ENCODE data around the gene NR1I3. TPM values are rescaled to one million over a fixed set of nuclear protein-coding genes. Genes with fewer than 3 reads are reported as not detected.

NR1I3 gene
- total and polyA plus RNA-seq, 2 donors (not counting 1 experiment from before 2014, with no cell fraction given): not detected

DNA sequence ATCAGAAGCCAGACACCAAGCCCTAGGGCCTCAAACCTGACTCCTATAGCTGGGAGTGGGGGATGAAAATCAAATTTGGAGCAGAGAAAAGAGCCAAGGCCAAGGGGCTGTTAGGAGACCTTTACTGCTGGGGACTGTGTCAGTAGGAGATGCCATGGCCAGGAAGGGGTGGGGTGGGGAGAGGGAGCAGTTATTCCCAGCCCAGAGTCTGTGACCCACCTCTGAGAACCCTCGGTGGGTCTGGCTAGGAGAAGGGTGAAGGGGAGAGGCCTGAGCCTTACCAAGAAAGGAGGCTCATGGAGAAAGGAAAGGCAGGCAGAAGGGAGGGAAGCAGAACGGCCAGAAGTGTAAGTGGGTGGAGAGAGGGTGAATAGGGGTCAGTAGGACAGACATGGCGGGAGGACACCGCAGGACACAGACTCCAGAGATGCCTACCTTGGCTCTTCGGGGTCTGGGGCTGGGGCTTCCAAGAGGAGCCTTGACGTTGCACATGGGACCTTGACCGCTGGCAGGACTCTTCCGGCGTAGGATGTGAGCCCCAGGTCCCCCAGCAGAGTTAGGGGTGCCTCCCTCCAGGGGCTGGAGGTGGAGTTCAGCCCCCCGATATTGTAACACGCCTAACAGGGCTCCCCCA, 40.3 kb downstream of the NR1I3 start:
- Mint-ChIP-seq H3K4me3 (no peak overlapping the region), H3K27ac (no peak overlapping the region), H3K9me3 (ENCODE audit: insufficient read depth) (no peaks in the 10 kb centered on the region), H3K4me1 (peaks cover 50% of the 10 kb centered on the region), H3K27me3 (no peaks in the 10 kb centered on the region)
- intact Hi-C loops (cut with micrococcal nuclease): no loop called here
- H3K4me2 ChIP-seq (replicated peaks; ENCODE audit: low read depth, low read length, poor library complexity, severe bottlenecking): no peak overlapping the region
- DNase-seq (no peak), ATAC-seq (ENCODE audit: low read depth) (no peak)
- no peak overlapping the region for H2AFZ ChIP-seq (ENCODE audit: insufficient read depth, low read depth, low read length, poor library complexity, severe bottlenecking)
- CTCF ChIA-PET: no interaction called here
- POLR2A ChIA-PET: no interaction called here
- no peaks in the 10 kb centered on the region for H3K36me3 ChIP-seq (replicated peaks in 1 of 2; ENCODE audit: control extremely low read depth in 1 of 2, control insufficient read depth in 1 of 2, extremely low read depth in 1 of 2, insufficient read depth in 2 of 2, low read length in 1 of 2)
- H3K27me3 ChIP-seq (replicated peaks in 1 of 4; ENCODE audit: control extremely low read depth in 1 of 4, control insufficient read depth in 3 of 4, insufficient read depth in 4 of 4, low read length in 3 of 4): no peaks in the 10 kb centered on the region
- 96% methylated on average over 11 of the region's 11 CpGs for WGBS (ENCODE audit: insufficient coverage)
- no peaks in the 10 kb centered on the region for H4K20me1 ChIP-seq (ENCODE audit: control insufficient read depth, insufficient read depth, low read length, poor library complexity, severe bottlenecking)
- no peak overlapping the region for H3K4me3 ChIP-seq (ENCODE audit: control extremely low read depth in 1 of 5, extremely low read depth in 1 of 5, insufficient read depth in 1 of 5, low read depth in 2 of 5, low read length in 4 of 5)
- H3K9ac ChIP-seq (ENCODE audit: low read length): no peak overlapping the region
- H3K79me2 ChIP-seq (ENCODE audit: control insufficient read depth, insufficient read depth, low read length): peaks cover 23% of the 10 kb centered on the region
- TF ChIP-seq, protein P1, sequence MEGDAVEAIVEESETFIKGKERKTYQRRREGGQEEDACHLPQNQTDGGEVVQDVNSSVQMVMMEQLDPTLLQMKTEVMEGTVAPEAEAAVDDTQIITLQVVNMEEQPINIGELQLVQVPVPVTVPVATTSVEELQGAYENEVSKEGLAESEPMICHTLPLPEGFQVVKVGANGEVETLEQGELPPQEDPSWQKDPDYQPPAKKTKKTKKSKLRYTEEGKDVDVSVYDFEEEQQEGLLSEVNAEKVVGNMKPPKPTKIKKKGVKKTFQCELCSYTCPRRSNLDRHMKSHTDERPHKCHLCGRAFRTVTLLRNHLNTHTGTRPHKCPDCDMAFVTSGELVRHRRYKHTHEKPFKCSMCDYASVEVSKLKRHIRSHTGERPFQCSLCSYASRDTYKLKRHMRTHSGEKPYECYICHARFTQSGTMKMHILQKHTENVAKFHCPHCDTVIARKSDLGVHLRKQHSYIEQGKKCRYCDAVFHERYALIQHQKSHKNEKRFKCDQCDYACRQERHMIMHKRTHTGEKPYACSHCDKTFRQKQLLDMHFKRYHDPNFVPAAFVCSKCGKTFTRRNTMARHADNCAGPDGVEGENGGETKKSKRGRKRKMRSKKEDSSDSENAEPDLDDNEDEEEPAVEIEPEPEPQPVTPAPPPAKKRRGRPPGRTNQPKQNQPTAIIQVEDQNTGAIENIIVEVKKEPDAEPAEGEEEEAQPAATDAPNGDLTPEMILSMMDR (IDR thresholded peaks at IDR 0.05): no peak
- no peak for TF ChIP-seq EZH2 (IDR thresholded peaks at IDR 0.05; ENCODE audit: borderline replicate concordance, insufficient read depth, low read depth, low read length, poor library complexity, severe bottlenecking)
- H3K9me3 ChIP-seq (ENCODE audit: control extremely low read depth in 1 of 3, control insufficient read depth in 2 of 3, insufficient read depth in 1 of 3, low read length in 2 of 3): no peaks in the 10 kb centered on the region
- H3K27ac ChIP-seq (ENCODE audit: low read length in 2 of 2): no peak overlapping the region
- peaks cover 40 to 57% of the 10 kb centered on the region in 2 donors for H3K4me1 ChIP-seq (ENCODE audit: control insufficient read depth in 2 of 2, insufficient read depth in 2 of 2, low read length in 2 of 2)

DNA sequence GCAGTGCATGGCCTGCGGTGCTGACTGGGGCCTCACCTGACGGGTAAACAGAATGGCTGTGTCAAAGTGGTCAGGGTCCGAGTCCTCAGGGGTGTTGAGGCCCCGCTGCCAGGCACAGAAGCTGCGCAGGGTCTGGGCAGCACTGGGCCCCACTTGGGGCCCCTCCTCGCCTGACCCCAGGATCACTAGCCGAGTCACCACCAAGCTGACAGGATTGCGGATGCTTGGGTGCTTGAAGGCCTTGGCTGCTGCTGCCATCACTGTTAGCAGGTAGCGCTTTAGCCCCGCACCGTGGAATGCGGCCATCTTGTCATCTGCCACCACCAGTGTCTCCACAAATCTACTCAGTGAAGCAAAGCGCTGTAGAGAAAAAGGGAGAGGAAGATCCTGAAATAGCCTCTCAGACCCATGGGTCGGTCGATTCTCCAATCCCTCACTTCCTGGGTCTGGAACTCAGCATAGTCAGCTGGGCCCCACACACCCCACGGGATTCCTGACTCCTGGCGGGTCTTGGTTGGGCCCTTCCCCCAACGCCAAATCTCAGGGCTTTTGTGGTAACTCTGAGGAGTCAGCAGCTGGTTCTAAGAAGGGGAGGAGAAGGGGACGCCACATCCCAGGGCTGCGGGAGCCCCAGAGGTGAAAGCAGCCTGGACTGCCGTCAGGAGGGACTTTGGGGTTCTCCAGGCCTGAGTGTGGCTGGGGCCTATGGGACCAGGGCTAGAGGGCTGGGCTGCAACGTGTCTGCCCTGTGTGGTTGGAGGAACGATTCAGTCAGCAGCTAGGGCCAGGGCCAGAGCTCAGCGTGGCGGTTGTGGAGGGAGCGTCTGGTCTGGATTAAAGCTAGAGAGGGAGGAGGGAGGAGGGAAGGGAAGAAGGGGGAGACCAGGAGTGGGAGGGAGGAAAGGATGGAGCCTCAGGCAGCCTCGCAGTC, 41.2 kb downstream of the NR1I3 start:
- H3K4me1 Mint-ChIP-seq: peaks cover 51% of the 10 kb centered on the region
- peaks cover 20% of the 10 kb centered on the region for H3K79me2 ChIP-seq (ENCODE audit: control insufficient read depth, insufficient read depth, low read length)
- 92% methylated on average over 20 of the region's 27 CpGs for WGBS (ENCODE audit: insufficient coverage)
- H3K4me2 ChIP-seq (replicated peaks; ENCODE audit: low read depth, low read length, poor library complexity, severe bottlenecking): no peak overlapping the region
- TF ChIP-seq, protein P1 (IDR thresholded peaks at IDR 0.05): no peak
- no peak for TF ChIP-seq EZH2 (IDR thresholded peaks at IDR 0.05; ENCODE audit: borderline replicate concordance, insufficient read depth, low read depth, low read length, poor library complexity, severe bottlenecking)
- POLR2A ChIA-PET: no interaction called here
- H3K9me3 Mint-ChIP-seq (ENCODE audit: insufficient read depth): no peaks in the 10 kb centered on the region
- intact Hi-C loops (cut with micrococcal nuclease): no loop called here
- no peak overlapping the region for H3K27ac ChIP-seq (ENCODE audit: low read length in 2 of 2)
- no peaks in the 10 kb centered on the region for H4K20me1 ChIP-seq (ENCODE audit: control insufficient read depth, insufficient read depth, low read length, poor library complexity, severe bottlenecking)
- ATAC-seq (ENCODE audit: low read depth): no peak
- H3K4me1 ChIP-seq (ENCODE audit: control insufficient read depth in 2 of 2, insufficient read depth in 2 of 2, low read length in 2 of 2): peaks cover 46 to 61% of the 10 kb centered on the region in 2 donors
- H3K36me3 ChIP-seq (replicated peaks in 1 of 2; ENCODE audit: control extremely low read depth in 1 of 2, control insufficient read depth in 1 of 2, extremely low read depth in 1 of 2, insufficient read depth in 2 of 2, low read length in 1 of 2): no peaks in the 10 kb centered on the region
- no peak overlapping the region for H2AFZ ChIP-seq (ENCODE audit: insufficient read depth, low read depth, low read length, poor library complexity, severe bottlenecking)
- DNase-seq: no peak
- no peak overlapping the region for H3K9ac ChIP-seq (ENCODE audit: low read length)
- H3K4me3 ChIP-seq (ENCODE audit: control extremely low read depth in 1 of 5, extremely low read depth in 1 of 5, insufficient read depth in 1 of 5, low read depth in 2 of 5, low read length in 4 of 5): no peak overlapping the region
- CTCF ChIA-PET: interaction anchor here (0.7 kb wide), 1 partner anchor 11 kb away, joined by 3 read pairs; no protein-coding TSS in a partner anchor
- H3K4me3 Mint-ChIP-seq: no peak overlapping the region
- H3K27me3 Mint-ChIP-seq: no peaks in the 10 kb centered on the region
- no peaks in the 10 kb centered on the region for H3K27me3 ChIP-seq (replicated peaks in 1 of 4; ENCODE audit: control extremely low read depth in 1 of 4, control insufficient read depth in 3 of 4, insufficient read depth in 4 of 4, low read length in 3 of 4)
- no peak overlapping the region for H3K27ac Mint-ChIP-seq
- no peaks in the 10 kb centered on the region for H3K9me3 ChIP-seq (ENCODE audit: control extremely low read depth in 1 of 3, control insufficient read depth in 2 of 3, insufficient read depth in 1 of 3, low read length in 2 of 3)
